Left lobe of liver (tissue), 2 donors: ENCODE measurements around the gene THSD4. TPM values are rescaled to one million over a fixed set of nuclear protein-coding genes. Genes with fewer than 3 reads are reported as not detected.
"Not testable (repeated sequence)": the region's sequence is repeated elsewhere in the genome, so short reads cannot be mapped to it uniquely, and the experiment has no call there.

ENCODE experiments used
- ATAC-seq: fragments of 200-7000 bp; cut with Tn5 transposase; one replicate; pipeline ENCODE4 v1.9.1; 2020; ENCODE audit warnings: mild to moderate bottlenecking, moderate library complexity
- DNase-seq: peaks from one replicate; pipeline ENCODE4 v3.0.0-alpha.2; 2020; ENCODE audit warnings: low spot score
- total RNA-seq: library from RNA; stranded (reverse); gene quantifications from one replicate; pipeline ENCODE4 v1.2.1, GENCODE V29; 2021
- donor health status: DM: no; HTN: no; CAD: no; lungs with moderate emphysema.
- donor health status: DM: no; HTN: yes; CAD: no.

THSD4 gene
- total RNA-seq, 1 donor from 2014 or later: 19.5 TPM

- not testable (repeated sequence) for ATAC-seq
Measured at GRCh38 chr15:71319424-71319823, 204.2 kb downstream of the THSD4 start.

GRCh38 chr15:71319935-71320334 lies 204.7 kb downstream of the THSD4 start:
- ATAC-seq: peak; percentile 73
- no peak for DNase-seq

More at GRCh38 chr15:71319424-71319823, 204.2 kb downstream of the THSD4 start:
- DNase-seq: not testable (repeated sequence)

GRCh38 chr15:71323082-71323481 lies 207.8 kb downstream of the THSD4 start:
- no peak for DNase-seq
- ATAC-seq: no peak

- no peak for DNase-seq
- ATAC-seq: no peak
Measured at GRCh38 chr15:71323584-71323983, 208.3 kb downstream of the THSD4 start.

- ATAC-seq (no peak), DNase-seq (no peak)
Measured at GRCh38 chr15:71325481-71325880, 210.2 kb downstream of the THSD4 start.

GRCh38 chr15:71328453-71328852 lies 213.2 kb downstream of the THSD4 start:
- DNase-seq (no peak), ATAC-seq (peak; percentile 81)

GRCh38 chr15:71329041-71329440 lies 213.8 kb downstream of the THSD4 start:
- DNase-seq (no peak), ATAC-seq (peak; percentile 19)

GRCh38 chr15:71329497-71330260 lies 214.4 kb downstream of the THSD4 start:
- DNase-seq: no peak
- ATAC-seq: peak; percentile 33

GRCh38 chr15:71330638-71331162 lies 215.4 kb downstream of the THSD4 start:
- ATAC-seq (peak; percentile 55), DNase-seq (no peak)

- DNase-seq: no peak
- no peak for ATAC-seq
Measured at GRCh38 chr15:71331173-71331572, 215.9 kb downstream of the THSD4 start.

- DNase-seq: no peak
- ATAC-seq: no peak
Measured at GRCh38 chr15:71332431-71333004, 217.2 kb downstream of the THSD4 start.

GRCh38 chr15:71333136-71333700 lies 217.9 kb downstream of the THSD4 start:
- DNase-seq (no peak), ATAC-seq (no peak)

- ATAC-seq (no peak), DNase-seq (no peak)
Measured at GRCh38 chr15:71333839-71334238, 218.6 kb downstream of the THSD4 start.

GRCh38 chr15:71334434-71334833 lies 219.2 kb downstream of the THSD4 start:
- ATAC-seq (no peak), DNase-seq (no peak)

GRCh38 chr15:71334873-71335272 lies 219.6 kb downstream of the THSD4 start:
- DNase-seq: no peak

GRCh38 chr15:71335591-71335990 lies 220.3 kb downstream of the THSD4 start:
- ATAC-seq: no peak

More at GRCh38 chr15:71334873-71335272, 219.6 kb downstream of the THSD4 start:
- ATAC-seq: no peak

GRCh38 chr15:71336671-71337070 lies 221.4 kb downstream of the THSD4 start:
- DNase-seq (no peak), ATAC-seq (no peak)

More at GRCh38 chr15:71335591-71335990, 220.3 kb downstream of the THSD4 start:
- no peak for DNase-seq

- no peak for DNase-seq
- ATAC-seq: no peak
Measured at GRCh38 chr15:71337197-71337845, 222.1 kb downstream of the THSD4 start.

GRCh38 chr15:71338265-71338664 lies 223.0 kb downstream of the THSD4 start:
- ATAC-seq: no peak
- DNase-seq: no peak

GRCh38 chr15:71338827-71339542 lies 223.7 kb downstream of the THSD4 start:
- DNase-seq (no peak), ATAC-seq (peak; percentile 24)
